B cell (primary cell): ENCODE data around the gene PSMB3. TPM values are rescaled to one million over a fixed set of nuclear protein-coding genes. Genes with fewer than 3 reads are reported as not detected.

Experiments
- ATAC-seq: fragments of 200-7000 bp; cut with Tn5 transposase; one replicate; pipeline ENCODE4 v1.10.0; 2021; ENCODE audit warnings: low read depth, mild to moderate bottlenecking, moderate number of reproducible peaks, moderate library complexity
- CTCF ChIA-PET: fragments of 350-600 bp; sonication (Branson Sonifier 250); formaldehyde crosslinking; loops from one replicate; lab custom pipeline; 2021; ENCODE audit warnings: antibody characterized with exemption, inconsistent platforms; lab: Charles Lee
- POLR2A ChIA-PET: fragments of 350-600 bp; sonication (Branson Sonifier 250); formaldehyde crosslinking; loops from one replicate; lab custom pipeline; 2021; ENCODE audit warnings: antibody characterized with exemption; lab: Charles Lee
- DNase-seq: peaks from one replicate; pipeline ENCODE4 v3.0.0; 2013
- H2AFZ ChIP-seq: 2 replicates; pipeline ENCODE4 v1.6.1; 2012; ENCODE audit warnings: mild to moderate bottlenecking, low read depth, low read length; ENCODE audit not compliant: insufficient read depth, poor library complexity, severe bottlenecking
- H3K27ac ChIP-seq, 2 donors: 1 replicate in 1 of 2; 2 replicates in 1 of 2; pipeline ENCODE4 v1.5.1; 2012 to 2013; ENCODE audit warnings: low read length in 2 of 2, mild to moderate bottlenecking in 2 of 2, moderate library complexity in 1 of 2
- H3K27me3 ChIP-seq, 4 experiments: fragments of 200-600 bp in 1 of 4; sonication (generic) in 1 of 4; replicated peaks in 1 of 4; 1 replicate in 2 of 4; 2 replicates in 2 of 4; pipeline versions ENCODE4 v1.6.1 to v1.7.0; 2013 to 2016; ENCODE audit warnings: low read length in 3 of 4, mild to moderate bottlenecking in 2 of 4, mixed read lengths in 1 of 4, moderate library complexity in 1 of 4; ENCODE audit not compliant: insufficient read depth in 4 of 4, control insufficient read depth in 3 of 4; ENCODE audit errors: control extremely low read depth in 1 of 4
- H3K36me3 ChIP-seq, 2 experiments: replicated peaks in 1 of 2; 1 replicate in 1 of 2; 2 replicates in 1 of 2; pipeline versions ENCODE4 v1.6.1 to v1.7.1; 2013; ENCODE audit warnings: low read length in 1 of 2; ENCODE audit not compliant: insufficient read depth in 2 of 2, control insufficient read depth in 1 of 2; ENCODE audit errors: control extremely low read depth in 1 of 2, extremely low read depth in 1 of 2
- H3K4me1 ChIP-seq, 2 donors: fragments of 200-600 bp in 1 of 2; sonication (generic) in 1 of 2; 1 replicate in 1 of 2; 2 replicates in 1 of 2; pipeline versions ENCODE4 v1.5.1 to v1.6.1; 2013 to 2017; ENCODE audit warnings: low read length in 2 of 2; ENCODE audit not compliant: control insufficient read depth in 2 of 2, insufficient read depth in 2 of 2
- H3K4me2 ChIP-seq: replicated peaks from 2 replicates; pipeline ENCODE3; 2012; ENCODE audit warnings: mild to moderate bottlenecking, low read depth, low read length; ENCODE audit not compliant: poor library complexity, severe bottlenecking
- H3K4me3 ChIP-seq, 5 experiments: fragments of 200-600 bp in 1 of 5; sonication (generic) in 1 of 5; 1 replicate in 3 of 5; 2 replicates in 2 of 5; pipeline versions ENCODE4 v1.5.1 to v1.7.0; 2011 to 2016; ENCODE audit warnings: low read length in 4 of 5, mild to moderate bottlenecking in 4 of 5, low read depth in 2 of 5, control low read depth in 1 of 5, moderate library complexity in 1 of 5; ENCODE audit not compliant: insufficient read depth in 1 of 5; ENCODE audit errors: control extremely low read depth in 1 of 5, extremely low read depth in 1 of 5
- H3K79me2 ChIP-seq: fragments of 200-600 bp; sonication (generic); one replicate; pipeline ENCODE4 v1.6.0; 2016; ENCODE audit warnings: low read length; ENCODE audit not compliant: control insufficient read depth, insufficient read depth
- H3K9ac ChIP-seq: fragments of 200-600 bp; sonication (generic); 2 replicates; pipeline ENCODE4 v1.6.1; 2017; ENCODE audit warnings: mild to moderate bottlenecking, low read length, moderate library complexity
- H3K9me3 ChIP-seq, 3 donors: one replicate each; pipeline versions ENCODE4 v1.6.1 to v1.7.1; 2013; ENCODE audit warnings: low read length in 2 of 3; ENCODE audit not compliant: control insufficient read depth in 2 of 3, insufficient read depth in 1 of 3; ENCODE audit errors: control extremely low read depth in 1 of 3
- H4K20me1 ChIP-seq: 2 replicates; pipeline ENCODE4 v1.6.0; 2012; ENCODE audit warnings: mild to moderate bottlenecking, low read length; ENCODE audit not compliant: insufficient read depth, control insufficient read depth, poor library complexity, severe bottlenecking
- H3K27ac Mint-ChIP-seq: one replicate; pipeline ENCODE4 v1.8.0; 2021; ENCODE audit warnings: mixed read lengths
- H3K27me3 Mint-ChIP-seq: one replicate; pipeline ENCODE4 v1.8.0; 2021; ENCODE audit warnings: mixed read lengths
- H3K4me1 Mint-ChIP-seq: one replicate; pipeline ENCODE4 v1.8.0; 2021; ENCODE audit warnings: mixed read lengths
- H3K4me3 Mint-ChIP-seq: one replicate; pipeline ENCODE4 v1.8.0; 2021; ENCODE audit warnings: mixed read lengths
- H3K9me3 Mint-ChIP-seq: one replicate; pipeline ENCODE4 v1.8.0; 2022; ENCODE audit warnings: mixed read lengths; ENCODE audit not compliant: insufficient read depth
- EZH2 ChIP-seq: IDR thresholded peaks from 2 replicates; pipeline ENCODE4 v1.6.1; 2012; ENCODE audit warnings: borderline replicate concordance, low read depth, mild to moderate bottlenecking, moderate library complexity, low read length; ENCODE audit not compliant: insufficient read depth, poor library complexity, severe bottlenecking
- WGBS: methylation state at CpG from one replicate; pipeline ENCODE4 v1.1.5; 2013; ENCODE audit warnings: missing lambda C conversion rate; ENCODE audit not compliant: insufficient coverage; 5-methylcytosine and 5-hydroxymethylcytosine counted together
- intact Hi-C: fragments of 100-400 bp; cut with micrococcal nuclease; formaldehyde crosslinking; loops from one replicate; pipeline ENCODE4 v1.10.0; 2022
- polyA plus RNA-seq: library from polyadenylated mRNA; depleted of rRNA; stranded (reverse); fragments of >200 nt; gene quantifications from 2 replicates; pipeline ENCODE4 v1.2.3, GENCODE V29; 2012
- total RNA-seq, 2 donors: library from RNA; stranded (reverse); fragments of 120-200 nt in 1 of 2; gene quantifications; 1 replicate in 1 of 2; 2 replicates in 1 of 2; pipeline versions ENCODE4 v1.2.3 to v1.2.4, GENCODE V29; 2013 to 2022
- TF ChIP-seq, protein P1 (sequence below): fragments of 200-600 bp; IDR thresholded peaks from one replicate; pipeline ENCODE4 v1.8.0; 2022; ENCODE audit warnings: antibody characterized with exemption, mild to moderate bottlenecking

The PSMB3 gene
- total and polyA plus RNA-seq, 2 donors (not counting 1 experiment from before 2014, with no cell fraction given): 109 to 184 TPM

DNA sequence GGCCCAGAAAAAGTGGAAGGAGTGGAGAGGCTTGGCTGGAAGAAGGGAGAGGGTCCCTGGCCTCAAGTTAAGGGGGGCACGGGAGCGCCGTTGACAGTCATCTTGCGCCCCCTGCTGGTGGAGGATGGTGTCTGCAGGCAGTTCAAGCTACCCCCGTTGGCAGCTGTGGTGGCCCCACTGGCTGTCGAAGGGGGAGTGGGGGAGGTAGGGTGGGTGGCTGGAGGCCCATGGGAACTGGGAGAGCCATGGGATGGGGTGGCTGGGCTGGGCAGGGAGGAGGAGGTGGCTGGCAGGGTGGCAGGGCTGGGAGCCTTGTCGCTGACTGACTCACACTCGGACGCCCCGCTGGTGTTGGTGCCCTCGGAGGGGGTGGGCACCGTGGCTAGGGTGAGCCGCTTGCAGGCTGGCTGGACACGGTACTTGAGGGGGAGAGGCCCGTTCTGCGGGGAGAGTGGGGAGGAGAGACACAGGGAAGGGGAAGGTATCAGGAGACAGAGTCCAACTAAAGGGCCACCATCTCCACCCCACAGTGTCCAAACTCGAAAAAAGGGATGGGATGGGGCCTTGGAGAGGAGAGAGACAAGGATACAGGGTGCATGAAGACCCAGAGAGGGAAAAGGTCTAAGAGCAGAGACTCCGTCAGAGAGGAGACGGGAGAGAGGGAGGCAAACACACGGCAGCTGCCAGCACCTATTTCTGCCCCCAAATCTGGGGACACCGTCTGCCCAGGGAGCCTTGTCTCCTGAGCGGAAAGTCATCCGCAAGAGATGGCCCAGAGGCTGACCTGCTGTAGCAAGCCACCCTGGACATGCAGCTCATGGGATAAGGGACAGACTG lies 17.2 kb upstream of the PSMB3 start:
- ChIA-PET POLR2A (interaction anchor here (0.6 to 1.8 kb wide), 5 partner anchors 18 to 465 kb away, joined by 3 to 10 read pairs (median 5); partner anchors contain the start of gene RPL19), CTCF (interaction anchor here (0.6 to 4.5 kb wide), 31 partner anchors 9 to 1495 kb away, joined by 3 to 172 read pairs (median 4); partner anchors contain the start of genes EPOP, MLLT6 and PSMB3)
- H3K4me2 ChIP-seq: peak overlapping the region; percentile 32
- peaks cover 4 to 25% of the 10 kb centered on the region in 2 donors for H3K4me1 ChIP-seq
- Mint-ChIP-seq H3K4me3 (no peak overlapping the region), H3K27ac (no peak overlapping the region), H3K9me3 (no peaks in the 10 kb centered on the region), H3K27me3 (peaks cover 6% of the 10 kb centered on the region), H3K4me1 (peaks cover 34% of the 10 kb centered on the region)
- H3K79me2 ChIP-seq: no peaks in the 10 kb centered on the region
- no peak overlapping the region for H2AFZ ChIP-seq
- peaks cover 7% of the 10 kb centered on the region for H4K20me1 ChIP-seq
- intact Hi-C loops: no loop called here
- 61% methylated on average over 19 of the region's 23 CpGs for WGBS
- TF ChIP-seq EZH2: no peak
- TF ChIP-seq, protein P1, sequence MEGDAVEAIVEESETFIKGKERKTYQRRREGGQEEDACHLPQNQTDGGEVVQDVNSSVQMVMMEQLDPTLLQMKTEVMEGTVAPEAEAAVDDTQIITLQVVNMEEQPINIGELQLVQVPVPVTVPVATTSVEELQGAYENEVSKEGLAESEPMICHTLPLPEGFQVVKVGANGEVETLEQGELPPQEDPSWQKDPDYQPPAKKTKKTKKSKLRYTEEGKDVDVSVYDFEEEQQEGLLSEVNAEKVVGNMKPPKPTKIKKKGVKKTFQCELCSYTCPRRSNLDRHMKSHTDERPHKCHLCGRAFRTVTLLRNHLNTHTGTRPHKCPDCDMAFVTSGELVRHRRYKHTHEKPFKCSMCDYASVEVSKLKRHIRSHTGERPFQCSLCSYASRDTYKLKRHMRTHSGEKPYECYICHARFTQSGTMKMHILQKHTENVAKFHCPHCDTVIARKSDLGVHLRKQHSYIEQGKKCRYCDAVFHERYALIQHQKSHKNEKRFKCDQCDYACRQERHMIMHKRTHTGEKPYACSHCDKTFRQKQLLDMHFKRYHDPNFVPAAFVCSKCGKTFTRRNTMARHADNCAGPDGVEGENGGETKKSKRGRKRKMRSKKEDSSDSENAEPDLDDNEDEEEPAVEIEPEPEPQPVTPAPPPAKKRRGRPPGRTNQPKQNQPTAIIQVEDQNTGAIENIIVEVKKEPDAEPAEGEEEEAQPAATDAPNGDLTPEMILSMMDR: peak; percentile 85
- H3K27ac ChIP-seq: no peak overlapping the region
- DNase-seq: peak; percentile 77
- no peak overlapping the region for H3K4me3 ChIP-seq
- H3K36me3 ChIP-seq: no peaks in the 10 kb centered on the region
- no peaks in the 10 kb centered on the region for H3K27me3 ChIP-seq
- H3K9ac ChIP-seq: no peak overlapping the region
- ATAC-seq: peak; percentile 34
- H3K9me3 ChIP-seq: no peaks in the 10 kb centered on the region
